T-helper 2 cell treated with Interferon-gamma antibody and Interleukin-4, amounts not matched to agents 5 μg/mL and 100 μg/mL, for 36 hours (primary cell): ENCODE data around the gene HIPK2.

Source experiments
- DNase-seq: peaks from one replicate; pipeline ENCODE4 v3.0.0; 2021; ENCODE audit warnings: low spot score
- H3K27ac Mint-ChIP-seq: one replicate; pipeline ENCODE4 v1.8.0; 2021; ENCODE audit warnings: mild to moderate bottlenecking, mixed read lengths
- H3K27me3 Mint-ChIP-seq: one replicate; pipeline ENCODE4 v1.8.0; 2021; ENCODE audit warnings: low read depth, mixed read lengths
- H3K36me3 Mint-ChIP-seq: one replicate; pipeline ENCODE4 v1.8.0; 2021; ENCODE audit warnings: low read depth, mixed read lengths
- H3K4me1 Mint-ChIP-seq: one replicate; pipeline ENCODE4 v1.8.0; 2021; ENCODE audit warnings: low read depth, mixed read lengths
- H3K4me3 Mint-ChIP-seq: one replicate; pipeline ENCODE4 v1.8.0; 2022; ENCODE audit warnings: mild to moderate bottlenecking, moderate library complexity, mixed read lengths
- H3K9me3 Mint-ChIP-seq: one replicate; pipeline ENCODE4 v1.8.0; 2021; ENCODE audit warnings: mixed read lengths

The HIPK2 gene

GRCh38 chr7:139773371-139773770 is 4.4 kb downstream of the HIPK2 start:
- H3K27me3 Mint-ChIP-seq: peaks cover 2% of the 10 kb centered on the region
- H3K4me3 Mint-ChIP-seq: peak overlapping the region; percentile 96
- no peak for DNase-seq
- H3K27ac Mint-ChIP-seq: peak overlapping the region; percentile 44
- H3K36me3 Mint-ChIP-seq: peaks cover 13% of the 10 kb centered on the region
- no peaks in the 10 kb centered on the region for H3K9me3 Mint-ChIP-seq
- peaks cover 66% of the 10 kb centered on the region for H3K4me1 Mint-ChIP-seq

GRCh38 chr7:139772873-139773272 is 4.9 kb downstream of the HIPK2 start:
- DNase-seq: no peak
- Mint-ChIP-seq H3K27ac (no peak overlapping the region), H3K4me3 (no peak overlapping the region), H3K9me3 (no peaks in the 10 kb centered on the region), H3K4me1 (peaks cover 71% of the 10 kb centered on the region), H3K27me3 (peaks cover 2% of the 10 kb centered on the region), H3K36me3 (peaks cover 13% of the 10 kb centered on the region)

- Mint-ChIP-seq H3K4me1 (peaks cover 78% of the 10 kb centered on the region), H3K27me3 (peaks cover 2% of the 10 kb centered on the region), H3K36me3 (peaks cover 13% of the 10 kb centered on the region), H3K27ac (no peak overlapping the region), H3K4me3 (no peak overlapping the region), H3K9me3 (no peaks in the 10 kb centered on the region)
- DNase-seq: no peak
Measured at GRCh38 chr7:139772115-139772514, 5.7 kb downstream of the HIPK2 start.

GRCh38 chr7:139771001-139771956 is 6.5 kb downstream of the HIPK2 start:
- no peak overlapping the region for H3K27ac Mint-ChIP-seq
- H3K4me1 Mint-ChIP-seq: peaks cover 82% of the 10 kb centered on the region
- DNase-seq: no peak
- H3K27me3 Mint-ChIP-seq: peaks cover 2% of the 10 kb centered on the region
- H3K4me3 Mint-ChIP-seq: no peak overlapping the region
- H3K9me3 Mint-ChIP-seq: no peaks in the 10 kb centered on the region
- peaks cover 13% of the 10 kb centered on the region for H3K36me3 Mint-ChIP-seq

- Mint-ChIP-seq H3K4me3 (no peak overlapping the region), H3K9me3 (no peaks in the 10 kb centered on the region), H3K27me3 (peaks cover 2% of the 10 kb centered on the region), H3K4me1 (peaks cover 74% of the 10 kb centered on the region), H3K27ac (peak overlapping the region; percentile 71), H3K36me3 (peaks cover 18% of the 10 kb centered on the region)
- DNase-seq: no peak
Measured at GRCh38 chr7:139769761-139770160, 8.0 kb downstream of the HIPK2 start.

GRCh38 chr7:139769066-139769465 is 8.7 kb downstream of the HIPK2 start:
- H3K4me3 Mint-ChIP-seq: peak overlapping the region; percentile 57
- peak overlapping the region; percentile 87 for H3K27ac Mint-ChIP-seq
- peaks cover 18% of the 10 kb centered on the region for H3K36me3 Mint-ChIP-seq
- H3K9me3 Mint-ChIP-seq: no peaks in the 10 kb centered on the region
- peaks cover 2% of the 10 kb centered on the region for H3K27me3 Mint-ChIP-seq
- peaks cover 67% of the 10 kb centered on the region for H3K4me1 Mint-ChIP-seq
- DNase-seq: no peak

GRCh38 chr7:139768249-139768824 is 9.5 kb downstream of the HIPK2 start:
- Mint-ChIP-seq H3K9me3 (no peaks in the 10 kb centered on the region), H3K27ac (peak overlapping the region; percentile 87), H3K4me3 (peak overlapping the region; percentile 48), H3K36me3 (peaks cover 15% of the 10 kb centered on the region), H3K4me1 (peaks cover 60% of the 10 kb centered on the region), H3K27me3 (peaks cover 2% of the 10 kb centered on the region)
- DNase-seq: no peak

- Mint-ChIP-seq H3K27me3 (peaks cover 2% of the 10 kb centered on the region), H3K36me3 (peaks cover 14% of the 10 kb centered on the region), H3K4me3 (peak overlapping the region; percentile 48), H3K9me3 (no peaks in the 10 kb centered on the region), H3K27ac (peak overlapping the region; percentile 87), H3K4me1 (peaks cover 59% of the 10 kb centered on the region)
- DNase-seq: no peak
Measured at GRCh38 chr7:139767561-139767982, 10.2 kb downstream of the HIPK2 start.

GRCh38 chr7:139765143-139765542 is 12.7 kb downstream of the HIPK2 start:
- H3K36me3 Mint-ChIP-seq: peaks cover 10% of the 10 kb centered on the region
- H3K27me3 Mint-ChIP-seq: no peaks in the 10 kb centered on the region
- no peak overlapping the region for H3K27ac Mint-ChIP-seq
- H3K4me3 Mint-ChIP-seq: no peak overlapping the region
- H3K9me3 Mint-ChIP-seq: no peaks in the 10 kb centered on the region
- H3K4me1 Mint-ChIP-seq: peaks cover 50% of the 10 kb centered on the region
- DNase-seq: no peak

- H3K27me3 Mint-ChIP-seq: no peaks in the 10 kb centered on the region
- no peak overlapping the region for H3K27ac Mint-ChIP-seq
- no peaks in the 10 kb centered on the region for H3K9me3 Mint-ChIP-seq
- no peak overlapping the region for H3K4me3 Mint-ChIP-seq
- H3K36me3 Mint-ChIP-seq: peaks cover 10% of the 10 kb centered on the region
- peaks cover 41% of the 10 kb centered on the region for H3K4me1 Mint-ChIP-seq
- no peak for DNase-seq
Measured at GRCh38 chr7:139763330-139763729, 14.5 kb downstream of the HIPK2 start.

GRCh38 chr7:139762886-139763285 is 14.9 kb downstream of the HIPK2 start:
- no peak for DNase-seq
- H3K36me3 Mint-ChIP-seq: peaks cover 10% of the 10 kb centered on the region
- H3K9me3 Mint-ChIP-seq: no peaks in the 10 kb centered on the region
- no peaks in the 10 kb centered on the region for H3K27me3 Mint-ChIP-seq
- peaks cover 37% of the 10 kb centered on the region for H3K4me1 Mint-ChIP-seq
- H3K4me3 Mint-ChIP-seq: no peak overlapping the region
- H3K27ac Mint-ChIP-seq: no peak overlapping the region

GRCh38 chr7:139758388-139758787 is 19.4 kb downstream of the HIPK2 start:
- peaks cover 5% of the 10 kb centered on the region for H3K36me3 Mint-ChIP-seq
- H3K27me3 Mint-ChIP-seq: no peaks in the 10 kb centered on the region
- no peak for DNase-seq
- H3K4me1 Mint-ChIP-seq: peaks cover 30% of the 10 kb centered on the region
- H3K27ac Mint-ChIP-seq: no peak overlapping the region
- H3K4me3 Mint-ChIP-seq: no peak overlapping the region
- H3K9me3 Mint-ChIP-seq: no peaks in the 10 kb centered on the region

- no peaks in the 10 kb centered on the region for H3K27me3 Mint-ChIP-seq
- no peak overlapping the region for H3K27ac Mint-ChIP-seq
- H3K9me3 Mint-ChIP-seq: no peaks in the 10 kb centered on the region
- DNase-seq: no peak
- H3K4me1 Mint-ChIP-seq: peaks cover 28% of the 10 kb centered on the region
- no peak overlapping the region for H3K4me3 Mint-ChIP-seq
- H3K36me3 Mint-ChIP-seq: peaks cover 5% of the 10 kb centered on the region
Measured at GRCh38 chr7:139757968-139758367, 19.8 kb downstream of the HIPK2 start.

GRCh38 chr7:139753693-139754111 is 24.1 kb downstream of the HIPK2 start:
- peaks cover 14% of the 10 kb centered on the region for H3K4me1 Mint-ChIP-seq
- H3K9me3 Mint-ChIP-seq: no peaks in the 10 kb centered on the region
- no peak overlapping the region for H3K4me3 Mint-ChIP-seq
- DNase-seq: no peak
- no peak overlapping the region for H3K27ac Mint-ChIP-seq
- no peaks in the 10 kb centered on the region for H3K27me3 Mint-ChIP-seq
- no peaks in the 10 kb centered on the region for H3K36me3 Mint-ChIP-seq
